HG02870 (cell line): ENCODE results near the gene MICALL2.

Experiments
- ATAC-seq: cut with Tn5 transposase; IDR thresholded peaks from one replicate; pipeline ENCODE4 v1.9.1; 2021; ENCODE audit warnings: mild to moderate bottlenecking, moderate library complexity; ENCODE audit not compliant: unreplicated experiment

MICALL2 gene

DNA sequence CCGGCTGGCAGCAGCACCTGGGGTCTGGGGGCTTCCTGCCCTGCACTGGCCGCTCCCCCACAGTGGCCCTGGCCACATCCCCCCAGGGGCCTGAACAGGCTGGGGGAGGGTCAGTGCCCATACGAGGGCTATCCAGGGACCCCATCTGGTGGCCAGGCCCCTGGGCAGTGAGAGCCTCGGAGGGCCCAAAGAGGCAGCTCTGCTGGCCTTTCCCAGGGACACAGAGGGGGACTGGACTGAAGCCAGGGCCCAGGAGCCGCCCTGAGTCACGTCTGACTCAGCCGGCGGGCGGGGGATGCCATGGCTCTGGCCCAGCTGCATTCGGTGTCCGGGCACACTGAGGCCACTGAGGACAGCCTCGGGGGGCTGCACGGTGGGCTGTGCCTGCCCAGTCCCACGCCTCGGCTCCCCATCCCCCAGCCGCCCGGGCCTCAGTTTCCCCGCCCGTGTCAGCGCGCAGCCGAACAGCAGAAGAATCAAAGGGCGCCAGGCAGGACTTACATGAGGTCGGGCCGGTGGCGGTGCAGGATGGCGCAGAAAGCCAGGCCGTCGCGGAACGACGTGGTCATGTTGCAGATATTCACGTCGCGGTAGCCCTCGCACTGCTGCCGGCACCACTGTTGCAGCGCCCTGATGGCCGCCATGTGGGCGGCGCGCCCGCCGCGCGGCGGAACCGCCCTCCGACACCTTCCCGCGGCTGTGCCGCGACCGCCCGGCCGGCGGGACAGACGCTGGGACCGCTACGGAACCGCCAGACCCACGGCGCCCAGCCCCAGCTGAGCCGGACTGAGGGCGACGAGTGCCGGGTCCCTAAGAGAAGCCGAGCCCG, at the start of gene MICALL2:
Gene MICALL2, minus strand, starts transcription at position 788 of the 829 bp plus-strand sequence. Its CDS starts 144 bp downstream, at position 644.
- ATAC-seq = peak; percentile 23

DNA sequence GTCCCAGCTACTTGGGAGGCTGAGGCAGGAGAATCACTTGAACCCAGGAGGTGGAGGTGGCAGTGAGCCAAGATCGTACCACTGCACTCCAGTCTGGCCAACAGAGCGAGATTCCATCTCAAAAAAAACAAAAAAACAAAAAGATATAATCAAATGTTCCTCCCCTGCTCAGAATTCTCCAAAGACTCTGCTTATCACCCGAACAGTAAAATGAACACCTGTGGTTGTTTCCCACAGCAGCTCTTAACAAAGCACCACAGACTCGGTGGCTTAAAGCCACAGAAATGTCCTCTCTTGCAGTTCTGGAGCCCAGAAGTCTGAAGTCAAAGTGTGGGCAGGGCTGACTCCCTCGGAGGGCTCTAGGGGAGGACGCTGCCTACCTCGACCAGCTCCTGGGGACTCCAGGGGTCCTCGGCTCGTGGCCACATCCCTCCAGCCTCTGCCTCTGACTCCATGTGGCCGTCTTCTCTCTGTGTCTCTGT, 49.0 kb upstream of the MICALL2 start:
- no peak for ATAC-seq

DNA sequence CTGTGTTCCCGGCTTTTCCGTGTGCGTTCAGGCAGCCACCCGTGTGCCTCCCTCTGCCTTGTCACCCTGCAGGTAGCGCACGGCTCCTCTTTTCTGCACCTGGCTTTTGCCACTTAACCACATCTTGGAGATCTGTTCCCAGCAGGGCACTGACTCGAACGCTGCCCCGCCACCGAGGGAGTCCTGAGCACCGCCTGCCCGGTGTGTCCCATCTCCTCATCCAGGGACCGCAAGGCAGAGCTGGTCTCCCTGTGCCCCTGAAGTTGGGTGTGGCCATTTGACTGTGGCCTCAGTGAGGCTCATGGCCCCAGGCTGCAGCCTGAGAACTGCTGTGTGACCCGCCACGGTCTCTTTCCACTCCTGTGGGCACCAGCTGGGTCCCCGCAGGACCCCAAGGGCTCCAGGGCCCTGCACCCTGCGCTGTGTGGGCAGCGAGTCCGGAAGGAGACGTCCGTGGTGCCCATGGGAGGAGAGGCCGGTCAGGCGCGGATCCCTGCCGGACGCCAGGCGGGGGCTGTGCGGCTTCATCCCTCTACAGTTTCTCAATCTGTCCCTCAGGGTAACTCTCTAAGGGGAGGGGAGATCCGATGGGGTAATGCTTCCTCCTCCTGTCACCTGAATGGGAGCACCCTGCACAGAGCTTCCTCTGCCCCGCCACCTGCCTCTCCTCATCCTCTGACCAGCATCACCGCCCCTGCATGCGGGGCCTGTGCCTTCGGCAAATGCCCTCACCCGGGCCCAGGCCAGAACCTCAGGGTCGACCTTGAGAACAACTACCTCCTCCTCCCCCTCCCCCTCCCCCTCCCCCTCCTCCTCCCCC, 46.7 kb upstream of the MICALL2 start:
- no peak for ATAC-seq

DNA sequence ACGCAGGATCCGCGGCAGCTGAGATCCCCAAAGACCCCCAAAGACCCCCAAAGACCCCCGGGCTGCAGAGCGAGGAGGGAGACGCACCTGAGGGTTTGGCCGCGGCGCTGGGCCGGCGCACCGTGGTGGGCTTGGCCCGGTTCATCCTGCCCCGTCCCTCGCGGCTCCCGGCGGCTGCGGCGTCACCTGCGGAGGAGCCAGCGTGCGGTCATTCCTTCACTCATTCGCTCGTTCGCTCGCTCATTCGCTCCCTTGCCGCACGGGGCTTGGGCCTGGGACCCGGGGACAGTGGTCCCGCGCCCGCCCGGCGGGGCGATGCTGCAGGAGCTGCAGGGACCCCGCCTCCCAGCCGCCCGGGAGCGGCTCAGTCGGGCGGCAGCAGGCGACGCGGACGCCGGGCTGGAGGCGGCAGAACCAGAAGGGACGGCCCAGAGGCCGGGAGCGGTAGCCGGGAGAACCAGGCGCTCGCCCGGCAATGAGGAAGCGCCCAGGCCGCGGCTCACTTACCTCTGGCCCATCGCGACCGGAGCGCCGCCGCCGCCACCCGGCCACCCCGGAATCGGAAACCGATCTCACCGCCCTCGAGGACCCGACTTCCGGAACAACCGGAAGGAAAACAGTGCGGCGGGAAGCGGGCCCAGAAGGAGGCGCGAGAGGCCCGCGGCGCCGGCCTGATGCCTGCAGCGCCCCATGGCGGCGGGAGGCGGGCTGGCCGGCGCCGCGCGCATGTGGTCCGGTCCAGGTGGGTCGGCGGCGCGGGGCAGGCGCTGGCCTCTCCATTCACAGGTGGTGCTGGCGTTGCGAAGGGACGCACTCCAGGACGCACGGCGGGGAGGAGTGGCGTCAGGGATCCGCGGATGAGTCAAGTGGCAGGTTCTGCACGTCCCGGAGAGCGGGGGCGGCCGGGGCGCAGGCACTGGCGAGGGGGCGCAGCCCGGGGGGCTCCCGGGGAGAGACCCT, 44.8 kb upstream of the MICALL2 start, which contains the start of gene INTS1:
Gene INTS1, minus strand, starts transcription at position 574 of the 960 bp plus-strand sequence. Its CDS starts 429 bp downstream, at position 145.
- ATAC-seq = peak; percentile 76

DNA sequence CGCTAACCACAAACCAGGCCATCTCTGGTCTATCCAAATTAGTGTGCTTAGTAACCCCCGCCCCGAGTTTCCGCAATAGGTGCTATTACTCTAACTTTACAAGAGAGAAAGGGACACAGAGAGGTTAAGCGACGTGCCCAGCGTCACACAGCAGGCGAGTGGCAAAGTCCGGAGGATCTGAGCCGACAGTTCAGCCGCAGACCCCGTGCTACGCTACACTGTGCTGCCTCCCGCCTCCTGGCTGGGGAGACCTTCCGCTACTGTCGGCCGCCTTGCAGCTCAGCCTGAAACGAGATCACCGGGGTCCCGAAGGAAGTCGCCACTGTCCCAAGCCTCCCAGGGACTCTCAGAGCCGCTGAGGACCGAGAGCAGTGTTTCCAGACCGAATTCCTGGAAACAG, 44.1 kb upstream of the MICALL2 start:
- ATAC-seq = no peak

DNA sequence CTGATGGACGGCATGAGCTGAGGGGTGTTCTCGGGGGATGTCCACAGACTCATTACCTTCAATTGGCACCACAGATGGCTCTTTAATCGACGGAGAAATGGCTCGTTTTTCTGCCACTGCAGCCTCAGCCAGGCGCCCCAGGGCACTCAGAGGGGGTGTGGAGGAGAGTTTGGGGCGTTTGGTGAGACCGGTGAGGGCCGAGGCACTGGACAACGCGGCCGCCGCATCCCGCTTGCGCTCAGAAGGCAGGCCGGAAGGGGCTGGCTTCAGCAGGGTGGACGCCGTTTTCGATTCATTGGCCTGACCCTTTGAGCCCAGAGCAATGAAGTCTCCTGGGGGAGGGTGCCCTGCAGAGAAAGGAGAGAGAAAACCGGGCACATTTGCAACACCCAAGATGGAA, 43.6 kb upstream of the MICALL2 start:
- no peak for ATAC-seq

DNA sequence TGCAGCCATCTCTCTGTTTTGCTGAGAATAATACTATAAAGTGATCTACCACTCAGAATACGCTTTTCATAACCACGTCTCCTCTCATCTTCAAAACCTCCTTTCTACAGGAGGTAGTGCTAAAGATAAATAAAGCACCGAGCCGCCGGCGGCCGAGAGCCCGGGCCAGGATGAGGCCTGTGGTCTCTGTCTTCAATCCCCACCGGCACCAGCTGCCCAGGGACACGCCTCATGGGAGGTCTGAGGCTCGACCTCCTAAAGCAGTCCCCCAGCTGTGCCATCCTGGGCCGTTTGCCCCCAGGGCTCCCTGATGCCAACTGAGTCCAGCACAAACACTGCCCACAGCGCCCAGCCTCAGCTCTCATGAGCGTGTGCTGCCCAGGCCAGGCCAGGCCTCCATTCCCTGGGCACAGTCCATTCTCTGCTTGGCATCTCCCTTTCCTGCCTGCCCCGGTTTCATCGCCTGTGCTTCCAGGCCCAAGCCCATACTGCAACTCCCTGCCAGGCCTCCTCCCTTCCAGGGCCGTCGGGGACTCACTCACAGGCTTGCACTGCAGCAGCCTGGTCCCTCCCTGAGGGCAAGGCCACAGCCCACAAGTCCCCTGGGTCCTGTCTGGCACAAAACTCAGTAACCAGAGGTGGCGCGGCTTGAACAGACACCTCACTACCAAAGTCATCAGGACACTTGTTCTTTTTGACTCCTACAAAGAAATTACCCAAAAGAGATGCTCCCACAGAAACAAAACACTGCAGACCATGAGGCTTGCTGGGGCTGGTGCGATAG, 42.4 kb upstream of the MICALL2 start:
- ATAC-seq = no peak

DNA sequence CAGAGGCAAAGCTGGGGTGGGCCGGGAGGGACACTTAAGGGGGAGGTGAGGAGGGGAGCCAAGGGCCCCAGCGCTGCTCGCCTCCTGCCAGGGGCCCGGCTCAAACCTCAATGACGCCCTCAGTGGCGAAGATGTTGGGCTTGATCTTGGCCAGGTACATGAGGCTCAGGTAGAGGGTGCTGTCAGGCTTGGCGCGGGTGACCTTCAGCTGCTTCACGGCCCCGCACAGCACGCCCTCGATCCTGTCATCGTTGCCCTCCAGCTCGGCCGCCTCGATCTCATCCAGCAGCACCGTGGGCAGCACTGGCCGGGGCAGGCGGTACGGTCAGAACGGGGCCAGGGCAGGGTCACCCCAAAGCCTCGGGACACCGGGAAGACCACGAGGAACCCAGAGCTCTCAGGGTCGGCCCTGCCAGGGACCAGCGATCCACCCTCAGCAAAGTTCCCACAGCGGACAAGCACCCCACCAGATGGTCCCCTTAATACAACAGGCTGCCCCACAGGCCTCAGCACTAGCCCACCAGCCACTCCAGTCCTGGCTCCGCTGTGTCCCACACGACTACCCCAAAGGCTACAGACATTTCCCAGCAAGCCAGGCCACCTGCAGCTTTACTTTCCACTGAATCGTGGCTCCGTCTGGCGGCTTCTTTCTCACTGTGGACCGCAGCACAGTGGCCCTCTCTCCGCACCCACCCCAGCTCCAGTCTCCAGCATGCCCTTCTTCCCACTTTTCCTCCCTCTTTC, 41.0 kb upstream of the MICALL2 start:
- no peak for ATAC-seq

DNA sequence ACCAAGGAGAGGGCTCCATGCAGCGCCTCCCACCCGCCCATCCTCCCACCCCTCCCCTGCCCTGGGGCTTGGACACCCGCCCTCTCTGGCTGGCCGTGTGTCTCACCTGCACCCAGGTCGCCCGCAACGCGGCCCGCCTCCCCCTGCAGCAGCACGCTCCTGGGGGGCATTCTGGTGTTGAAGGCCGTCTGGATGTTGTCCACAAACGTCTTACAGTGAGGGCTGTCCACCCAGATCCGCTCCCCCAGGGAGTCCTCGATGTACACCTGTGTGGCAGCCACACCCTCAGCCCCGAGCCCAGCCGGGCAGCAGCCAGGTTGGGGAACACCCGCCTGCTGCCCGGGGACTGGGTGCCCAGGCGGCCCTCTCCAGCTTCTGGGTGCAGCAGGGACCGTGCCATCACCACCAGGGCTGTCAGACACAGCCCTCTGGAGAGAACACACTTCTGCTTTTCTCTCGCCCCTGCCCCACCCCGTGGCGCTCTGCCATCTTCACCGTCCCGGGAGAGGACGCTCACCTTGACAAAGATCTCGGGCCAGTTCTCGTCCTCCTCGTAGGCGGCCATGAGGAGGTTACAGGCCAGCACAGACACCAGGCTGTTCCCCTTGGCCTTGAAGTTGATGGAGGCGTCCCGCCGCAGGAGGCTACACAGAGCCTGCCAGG, 40.2 kb upstream of the MICALL2 start:
- no peak for ATAC-seq

DNA sequence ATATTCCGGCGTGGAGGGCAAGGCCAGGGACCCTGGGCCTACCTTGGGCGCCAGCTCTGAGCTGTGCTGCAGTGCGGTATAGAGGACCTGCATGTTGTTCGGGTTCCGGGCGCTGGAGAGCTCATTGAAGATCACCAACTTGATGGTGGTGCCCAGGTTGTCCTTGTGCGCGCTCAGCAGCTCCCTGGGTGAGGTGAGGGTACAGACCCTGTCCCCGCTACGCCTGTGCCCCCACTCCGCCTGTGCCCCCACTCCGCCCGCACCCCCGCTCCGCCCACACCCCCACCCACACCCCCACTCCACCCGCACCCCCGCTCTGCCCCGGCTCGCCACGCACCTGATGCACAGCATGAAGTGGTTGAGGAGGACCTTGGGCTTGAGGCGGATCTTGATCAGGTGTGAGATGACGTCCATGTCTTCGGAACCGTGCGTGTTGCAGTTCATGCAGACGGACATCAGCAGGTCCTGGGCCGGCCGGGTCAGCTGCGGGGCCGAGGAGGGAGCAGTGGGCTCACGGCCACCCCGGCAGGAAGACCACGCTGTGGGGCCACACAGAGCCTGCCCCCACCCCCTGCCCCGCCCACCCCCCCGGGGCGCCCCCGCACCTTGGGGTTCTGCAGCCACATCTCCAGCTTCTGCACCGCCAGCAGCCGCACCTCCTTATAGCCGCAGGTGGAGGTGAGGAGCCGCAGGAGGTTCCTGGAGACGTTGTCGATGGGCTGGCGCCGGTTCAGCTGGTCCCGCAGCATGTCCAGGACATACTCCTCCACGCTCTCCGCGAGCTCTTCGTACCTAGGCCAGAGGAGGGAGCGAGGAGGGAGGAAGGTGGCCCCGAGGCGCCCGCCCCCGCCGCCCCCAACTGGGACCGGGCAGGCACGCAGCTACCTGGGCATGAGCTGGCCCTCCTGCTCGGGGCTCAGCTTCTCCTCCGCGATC, 39.4 kb upstream of the MICALL2 start:
- no peak for ATAC-seq

DNA sequence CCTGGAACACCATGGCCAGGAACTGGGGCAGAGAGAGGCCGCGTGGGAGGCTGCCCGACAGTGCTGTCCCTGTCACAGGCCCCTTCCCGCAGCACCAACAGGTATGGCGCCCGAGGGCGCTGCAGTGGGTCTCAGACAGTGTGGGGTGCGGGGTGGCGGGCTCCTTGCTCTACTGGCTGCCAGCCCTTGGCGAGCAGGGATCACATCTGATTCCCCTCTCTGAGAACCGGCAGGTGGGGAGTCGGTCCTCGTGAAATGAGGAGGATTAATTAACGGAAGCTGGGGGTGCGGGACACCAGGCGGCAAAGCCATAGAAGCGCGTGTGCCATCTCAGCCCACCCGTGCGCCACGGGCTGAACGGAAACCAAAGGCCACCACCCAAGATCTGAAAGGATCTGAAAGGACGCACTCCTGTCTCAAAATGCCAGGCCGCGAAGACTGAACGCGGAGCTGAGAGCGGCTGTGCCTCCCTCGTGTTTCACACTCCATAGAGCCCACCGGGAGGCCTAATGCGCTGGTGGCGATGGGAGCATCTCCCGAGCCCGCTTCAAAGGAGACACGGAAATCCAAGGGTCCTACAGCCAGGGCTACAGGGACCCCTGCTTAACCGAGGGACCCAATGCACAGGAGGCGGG, 38.1 kb upstream of the MICALL2 start:
- ATAC-seq = no peak

DNA sequence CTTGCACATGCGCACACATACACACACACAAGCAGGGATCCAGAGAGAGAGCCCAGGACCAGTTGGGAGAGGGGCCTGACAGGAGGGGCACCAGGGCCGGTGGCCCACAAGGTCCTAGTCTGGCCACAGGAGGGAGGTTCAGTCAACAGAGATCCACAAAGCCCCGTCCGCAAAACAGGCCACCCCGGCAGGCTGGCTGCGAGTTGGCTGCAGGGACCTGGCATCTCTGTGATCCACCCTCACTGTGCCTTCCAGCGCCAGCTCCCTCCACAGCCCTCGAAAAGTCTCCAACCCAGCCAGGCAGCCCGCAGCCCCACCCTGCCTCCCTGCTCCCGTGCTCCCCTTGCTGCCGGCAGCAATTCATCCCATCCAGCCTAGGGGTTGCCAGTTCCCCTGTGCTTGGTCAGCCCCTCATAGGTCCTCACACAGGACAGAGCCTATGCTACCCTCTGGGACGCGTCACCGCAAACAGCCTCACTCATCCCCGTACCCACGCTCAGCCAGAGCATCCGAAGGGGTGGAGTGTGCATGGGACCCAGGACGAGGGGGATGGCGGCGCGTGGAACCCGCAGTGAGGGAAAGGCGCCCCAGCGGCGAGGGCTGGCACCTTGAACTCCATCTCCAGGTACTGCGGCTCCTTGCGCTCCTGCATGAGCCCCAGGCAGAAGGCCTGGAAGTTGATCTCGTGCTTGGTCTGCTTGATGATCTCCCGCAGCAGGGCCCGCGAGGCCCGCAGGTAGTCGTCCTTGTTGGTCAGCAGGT, 37.4 kb upstream of the MICALL2 start:
- no peak for ATAC-seq

DNA sequence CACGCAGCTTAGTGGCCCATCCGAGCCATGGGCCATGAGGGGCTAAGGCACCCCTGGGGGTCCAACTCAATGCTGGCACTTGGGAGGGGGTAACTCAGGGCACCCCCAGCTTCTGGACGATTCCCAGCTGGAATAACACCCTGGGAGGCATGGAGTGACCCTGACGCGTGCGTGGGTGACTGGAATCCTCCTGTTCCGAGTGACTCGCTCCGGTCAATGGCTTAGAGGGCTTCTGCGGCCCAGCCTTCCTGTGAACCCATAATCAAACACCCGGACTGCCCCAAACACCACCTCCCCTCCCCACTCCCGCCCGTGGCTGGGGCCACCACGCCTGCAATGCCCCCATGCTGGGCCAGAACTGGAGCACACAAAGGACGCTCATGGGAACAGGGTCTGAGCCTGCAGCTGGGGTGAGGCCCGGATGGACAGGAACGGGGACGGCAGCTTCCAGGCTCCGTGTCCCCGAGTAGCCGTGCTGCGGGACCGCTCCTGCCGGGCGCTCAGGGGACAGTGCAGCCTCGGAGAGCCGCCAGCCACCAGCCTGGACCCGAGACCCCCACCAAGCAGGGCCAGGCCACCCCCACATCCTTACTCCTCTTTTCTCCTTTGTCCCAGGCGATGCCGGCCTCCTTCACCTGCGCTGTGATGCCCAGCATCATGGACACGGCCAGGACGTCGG, 36.4 kb upstream of the MICALL2 start:
- no peak for ATAC-seq

DNA sequence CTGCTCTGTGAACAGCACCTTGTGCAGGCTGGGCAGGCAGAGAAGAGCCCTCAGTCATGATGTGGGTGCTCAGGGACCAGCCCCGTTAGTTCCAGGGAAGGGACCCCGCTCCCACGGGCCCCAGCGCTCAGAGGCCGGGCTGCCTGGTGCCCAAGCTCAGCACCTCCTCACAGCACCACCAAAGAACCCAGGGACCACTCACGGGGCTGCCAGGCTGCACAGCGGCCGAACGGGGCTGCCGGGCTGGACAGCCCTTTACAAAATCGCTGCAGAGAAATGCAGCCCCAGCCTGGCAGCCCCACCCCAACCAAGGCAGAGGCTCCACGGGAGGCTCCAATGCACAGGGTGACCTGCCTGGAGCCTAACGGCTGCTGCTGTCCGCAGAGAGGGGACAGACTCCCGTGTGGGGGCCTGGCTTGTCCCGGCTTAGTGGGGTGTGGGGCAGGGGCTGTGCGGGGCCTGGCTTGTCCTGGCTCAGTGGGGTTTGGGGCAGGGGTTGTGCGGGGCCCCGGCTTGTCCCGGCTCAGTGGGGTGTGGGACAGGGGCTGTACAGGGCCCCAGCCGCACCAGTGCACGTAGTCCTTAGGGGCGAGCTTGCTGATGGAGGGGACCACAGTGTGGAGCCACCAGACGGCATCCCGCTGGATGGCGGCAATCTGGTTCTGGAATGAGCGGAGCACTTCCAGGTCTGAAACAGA, 35.7 kb upstream of the MICALL2 start:
- ATAC-seq = no peak

DNA sequence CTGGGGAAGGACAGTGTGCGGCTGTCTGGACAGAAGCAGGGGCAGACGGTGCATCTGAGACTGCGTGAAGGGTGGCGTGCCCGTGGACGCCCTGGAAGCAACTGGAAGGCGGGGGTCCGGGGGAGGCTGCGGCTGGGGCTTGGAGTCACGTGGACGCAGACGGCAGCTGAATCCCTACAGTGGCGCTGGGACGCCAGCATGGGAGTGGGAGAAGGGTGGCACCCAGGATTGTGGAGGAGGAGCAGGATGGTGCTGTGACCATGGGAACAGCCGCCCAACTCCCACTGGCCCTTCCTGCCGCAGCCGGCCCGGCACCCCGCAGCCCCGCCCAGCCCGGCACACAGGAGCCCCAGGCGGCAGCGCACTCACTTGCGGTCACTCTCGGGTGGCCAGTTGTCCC, 35.2 kb upstream of the MICALL2 start:
- ATAC-seq = no peak
